ENCODE results near the gene ANKRD13D.
A peak's percentile ranks its signal among the peaks of the same experiment; 100 is the strongest.

DNA sequence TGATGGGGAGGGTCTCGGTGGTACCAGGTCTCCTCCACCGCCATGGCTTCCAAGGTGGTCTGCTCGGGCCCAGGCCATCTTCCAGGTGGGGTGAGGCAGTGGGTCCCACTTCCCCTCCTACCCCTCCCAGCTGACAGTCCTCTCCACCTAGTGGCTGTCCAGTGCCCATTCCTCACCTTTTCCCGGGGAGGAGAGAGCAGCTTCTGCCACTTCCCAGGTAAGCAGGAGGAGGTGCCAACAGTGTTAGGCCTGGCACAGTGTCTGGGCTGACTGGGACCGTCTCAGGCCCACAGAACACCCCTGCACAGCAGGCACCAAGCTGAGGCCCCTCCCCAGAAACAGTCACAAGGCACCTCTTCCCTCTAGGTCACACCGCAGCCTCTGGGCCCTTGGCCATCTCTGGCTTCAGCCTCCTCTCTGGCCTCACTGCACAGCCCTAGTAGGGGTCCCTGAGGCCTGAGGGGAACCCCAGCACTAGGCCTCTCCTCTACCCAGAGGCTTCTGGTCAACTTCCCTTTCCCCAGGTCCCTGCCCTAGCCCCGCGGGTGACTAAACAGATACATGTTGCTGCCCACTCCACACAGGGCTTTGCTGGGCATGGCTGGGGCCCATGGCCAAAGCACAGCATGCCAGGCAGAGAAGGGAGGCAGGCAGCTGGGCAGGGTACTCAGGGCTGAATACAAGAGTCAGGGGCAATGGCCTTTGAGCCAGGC, 2.3 kb upstream of the ANKRD13D start:
- TF ChIP-seq, protein P1, sequence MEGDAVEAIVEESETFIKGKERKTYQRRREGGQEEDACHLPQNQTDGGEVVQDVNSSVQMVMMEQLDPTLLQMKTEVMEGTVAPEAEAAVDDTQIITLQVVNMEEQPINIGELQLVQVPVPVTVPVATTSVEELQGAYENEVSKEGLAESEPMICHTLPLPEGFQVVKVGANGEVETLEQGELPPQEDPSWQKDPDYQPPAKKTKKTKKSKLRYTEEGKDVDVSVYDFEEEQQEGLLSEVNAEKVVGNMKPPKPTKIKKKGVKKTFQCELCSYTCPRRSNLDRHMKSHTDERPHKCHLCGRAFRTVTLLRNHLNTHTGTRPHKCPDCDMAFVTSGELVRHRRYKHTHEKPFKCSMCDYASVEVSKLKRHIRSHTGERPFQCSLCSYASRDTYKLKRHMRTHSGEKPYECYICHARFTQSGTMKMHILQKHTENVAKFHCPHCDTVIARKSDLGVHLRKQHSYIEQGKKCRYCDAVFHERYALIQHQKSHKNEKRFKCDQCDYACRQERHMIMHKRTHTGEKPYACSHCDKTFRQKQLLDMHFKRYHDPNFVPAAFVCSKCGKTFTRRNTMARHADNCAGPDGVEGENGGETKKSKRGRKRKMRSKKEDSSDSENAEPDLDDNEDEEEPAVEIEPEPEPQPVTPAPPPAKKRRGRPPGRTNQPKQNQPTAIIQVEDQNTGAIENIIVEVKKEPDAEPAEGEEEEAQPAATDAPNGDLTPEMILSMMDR (conservative IDR thresholded peaks at IDR 0.05; ENCODE audit: low read depth in 2 of 2), result peak in 1 of 2 experiments; percentile 33; a peak in 2 of 4 replicates
- TF ChIP-seq, protein P2, sequence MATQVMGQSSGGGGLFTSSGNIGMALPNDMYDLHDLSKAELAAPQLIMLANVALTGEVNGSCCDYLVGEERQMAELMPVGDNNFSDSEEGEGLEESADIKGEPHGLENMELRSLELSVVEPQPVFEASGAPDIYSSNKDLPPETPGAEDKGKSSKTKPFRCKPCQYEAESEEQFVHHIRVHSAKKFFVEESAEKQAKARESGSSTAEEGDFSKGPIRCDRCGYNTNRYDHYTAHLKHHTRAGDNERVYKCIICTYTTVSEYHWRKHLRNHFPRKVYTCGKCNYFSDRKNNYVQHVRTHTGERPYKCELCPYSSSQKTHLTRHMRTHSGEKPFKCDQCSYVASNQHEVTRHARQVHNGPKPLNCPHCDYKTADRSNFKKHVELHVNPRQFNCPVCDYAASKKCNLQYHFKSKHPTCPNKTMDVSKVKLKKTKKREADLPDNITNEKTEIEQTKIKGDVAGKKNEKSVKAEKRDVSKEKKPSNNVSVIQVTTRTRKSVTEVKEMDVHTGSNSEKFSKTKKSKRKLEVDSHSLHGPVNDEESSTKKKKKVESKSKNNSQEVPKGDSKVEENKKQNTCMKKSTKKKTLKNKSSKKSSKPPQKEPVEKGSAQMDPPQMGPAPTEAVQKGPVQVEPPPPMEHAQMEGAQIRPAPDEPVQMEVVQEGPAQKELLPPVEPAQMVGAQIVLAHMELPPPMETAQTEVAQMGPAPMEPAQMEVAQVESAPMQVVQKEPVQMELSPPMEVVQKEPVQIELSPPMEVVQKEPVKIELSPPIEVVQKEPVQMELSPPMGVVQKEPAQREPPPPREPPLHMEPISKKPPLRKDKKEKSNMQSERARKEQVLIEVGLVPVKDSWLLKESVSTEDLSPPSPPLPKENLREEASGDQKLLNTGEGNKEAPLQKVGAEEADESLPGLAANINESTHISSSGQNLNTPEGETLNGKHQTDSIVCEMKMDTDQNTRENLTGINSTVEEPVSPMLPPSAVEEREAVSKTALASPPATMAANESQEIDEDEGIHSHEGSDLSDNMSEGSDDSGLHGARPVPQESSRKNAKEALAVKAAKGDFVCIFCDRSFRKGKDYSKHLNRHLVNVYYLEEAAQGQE (IDR thresholded peaks at IDR 0.05; ENCODE audit: unreplicated experiment), result no peak
- TF ChIP-seq JUNB (IDR thresholded peaks at IDR 0.05; ENCODE audit: unreplicated experiment) (no peak), POLR2AphosphoS5 (IDR thresholded peaks at IDR 0.05; ENCODE audit: low read depth) (no peak), EZH2 (IDR thresholded peaks at IDR 0.05; ENCODE audit: low read depth, unreplicated experiment) (no peak)
